Coronary artery (tissue), 2 donors: ENCODE measurements around the gene EED.
"Not testable (repeated sequence)": the region's sequence is repeated elsewhere in the genome, so short reads cannot be mapped to it uniquely, and the experiment has no call there.

Experiments
- DNase-seq: peaks from one replicate; pipeline ENCODE4 v3.0.0-alpha.2; 2017; ENCODE audit warnings: low spot score
- H3K27ac ChIP-seq, 2 donors: fragments of 200-600 bp; sonication (generic); one replicate each; pipeline ENCODE4 v1.5.1; 2016 to 2019
- H3K4me3 ChIP-seq: fragments of 200-600 bp; sonication (generic); 2 replicates; pipeline ENCODE4 v1.5.1; 2016; ENCODE audit warnings: mild to moderate bottlenecking, moderate library complexity
- TF ChIP-seq, protein P1 (sequence below): fragments of 200-600 bp; sonication (generic); IDR thresholded peaks from one replicate; pipeline ENCODE4 v1.5.1; 2019; ENCODE audit warnings: antibody characterized with exemption

Gene EED

DNA sequence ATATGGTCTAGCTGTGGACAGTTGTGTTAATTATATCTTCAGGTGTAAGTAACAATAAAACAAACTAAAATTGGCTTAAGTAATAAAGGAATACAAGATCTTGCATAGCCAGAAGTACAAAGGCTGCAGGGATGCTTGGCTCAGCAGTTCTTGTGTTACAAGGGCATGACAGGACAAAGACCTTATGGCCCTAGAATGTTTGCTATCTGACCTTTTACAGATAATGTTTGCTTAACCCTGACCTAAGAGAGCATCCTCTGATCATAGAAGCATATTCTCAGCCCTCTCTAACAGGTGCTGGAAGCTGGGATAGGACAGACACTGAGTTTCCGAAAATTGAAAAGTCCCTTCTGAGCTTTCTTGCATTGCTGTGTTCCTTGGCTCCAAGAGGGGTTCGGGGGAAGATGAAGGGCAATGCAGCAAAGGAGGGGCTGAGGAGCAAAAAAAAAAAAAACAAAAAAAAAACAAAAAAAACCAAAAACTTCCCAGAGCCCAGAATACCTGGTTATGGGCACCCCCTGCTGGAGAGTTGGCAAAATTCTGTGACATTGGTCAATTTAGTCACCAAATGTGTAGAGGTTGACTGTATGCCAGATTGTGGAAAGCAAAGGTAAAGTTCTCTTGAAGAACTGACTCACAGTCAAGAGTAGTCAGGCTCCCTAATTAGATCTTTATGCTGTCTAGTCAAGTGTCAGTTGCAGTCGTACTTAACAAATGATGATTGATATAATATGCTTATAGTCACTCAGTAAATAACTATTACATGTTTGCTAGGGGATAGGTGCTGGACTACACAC is 47.1 kb downstream of the EED start:
- H3K27ac ChIP-seq, result no peak overlapping the region
- no peak overlapping the region for H3K4me3 ChIP-seq
- TF ChIP-seq, protein P1, sequence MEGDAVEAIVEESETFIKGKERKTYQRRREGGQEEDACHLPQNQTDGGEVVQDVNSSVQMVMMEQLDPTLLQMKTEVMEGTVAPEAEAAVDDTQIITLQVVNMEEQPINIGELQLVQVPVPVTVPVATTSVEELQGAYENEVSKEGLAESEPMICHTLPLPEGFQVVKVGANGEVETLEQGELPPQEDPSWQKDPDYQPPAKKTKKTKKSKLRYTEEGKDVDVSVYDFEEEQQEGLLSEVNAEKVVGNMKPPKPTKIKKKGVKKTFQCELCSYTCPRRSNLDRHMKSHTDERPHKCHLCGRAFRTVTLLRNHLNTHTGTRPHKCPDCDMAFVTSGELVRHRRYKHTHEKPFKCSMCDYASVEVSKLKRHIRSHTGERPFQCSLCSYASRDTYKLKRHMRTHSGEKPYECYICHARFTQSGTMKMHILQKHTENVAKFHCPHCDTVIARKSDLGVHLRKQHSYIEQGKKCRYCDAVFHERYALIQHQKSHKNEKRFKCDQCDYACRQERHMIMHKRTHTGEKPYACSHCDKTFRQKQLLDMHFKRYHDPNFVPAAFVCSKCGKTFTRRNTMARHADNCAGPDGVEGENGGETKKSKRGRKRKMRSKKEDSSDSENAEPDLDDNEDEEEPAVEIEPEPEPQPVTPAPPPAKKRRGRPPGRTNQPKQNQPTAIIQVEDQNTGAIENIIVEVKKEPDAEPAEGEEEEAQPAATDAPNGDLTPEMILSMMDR, result peak; percentile 44
- no peak for DNase-seq

DNA sequence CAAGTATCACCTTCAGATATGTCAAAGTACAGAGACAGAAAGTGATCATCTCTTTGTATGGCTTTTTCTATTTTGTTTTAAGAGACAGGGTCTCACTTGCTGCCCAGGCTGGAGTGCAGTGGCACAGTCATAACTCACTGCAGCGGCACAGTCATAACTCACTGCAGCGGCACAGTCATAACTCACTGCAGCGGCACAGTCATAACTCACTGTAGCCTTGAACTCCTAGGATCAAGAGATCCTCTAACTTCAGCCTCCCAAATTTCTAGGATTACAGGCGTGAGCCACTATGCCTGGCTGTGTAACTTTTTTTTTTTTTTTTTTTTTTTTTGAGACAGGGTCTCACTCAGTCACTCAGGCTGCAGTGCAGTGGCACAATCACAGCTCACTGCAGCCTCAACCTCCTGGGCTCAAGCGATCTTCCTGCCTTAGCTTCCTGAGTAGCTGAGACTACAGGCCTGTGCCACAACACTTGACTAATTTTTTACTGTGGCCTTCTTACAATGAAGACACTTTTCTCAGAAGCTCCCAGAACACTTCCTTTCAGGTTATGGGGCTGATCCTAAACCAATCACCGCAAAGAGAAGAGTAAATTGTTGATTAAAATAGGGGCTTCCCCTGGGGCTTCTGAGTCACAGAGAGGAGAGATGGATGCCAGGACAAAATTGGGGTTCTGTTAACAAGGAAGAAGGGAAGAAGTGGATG is 48.5 kb downstream of the EED start:
- TF ChIP-seq, protein P1, result no peak
- DNase-seq, result no peak
- H3K27ac ChIP-seq, result no peak overlapping the region
- H3K4me3 ChIP-seq, result no peak overlapping the region

DNA sequence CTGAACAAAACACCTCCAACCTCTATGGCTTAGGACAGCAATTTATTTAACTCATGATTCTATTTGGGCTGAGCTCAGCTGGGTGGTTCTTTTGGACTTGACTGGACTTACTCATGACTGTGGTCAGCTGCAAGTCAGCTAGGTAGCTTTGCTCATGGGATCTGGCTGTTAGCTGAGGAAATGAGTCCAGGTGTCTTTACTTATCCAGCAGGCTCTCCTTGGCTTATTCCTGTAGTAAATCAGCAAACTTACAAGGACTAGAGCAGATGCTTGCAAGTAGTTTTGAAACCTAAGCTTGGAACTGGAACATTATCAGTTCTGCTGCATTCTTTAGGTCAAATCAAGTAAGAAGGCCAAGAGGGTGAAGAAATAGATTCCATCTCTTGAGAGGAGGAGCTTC is 49.5 kb downstream of the EED start:
- TF ChIP-seq, protein P1, result no peak
- no peak overlapping the region for H3K27ac ChIP-seq
- DNase-seq, result no peak
- no peak overlapping the region for H3K4me3 ChIP-seq

DNA sequence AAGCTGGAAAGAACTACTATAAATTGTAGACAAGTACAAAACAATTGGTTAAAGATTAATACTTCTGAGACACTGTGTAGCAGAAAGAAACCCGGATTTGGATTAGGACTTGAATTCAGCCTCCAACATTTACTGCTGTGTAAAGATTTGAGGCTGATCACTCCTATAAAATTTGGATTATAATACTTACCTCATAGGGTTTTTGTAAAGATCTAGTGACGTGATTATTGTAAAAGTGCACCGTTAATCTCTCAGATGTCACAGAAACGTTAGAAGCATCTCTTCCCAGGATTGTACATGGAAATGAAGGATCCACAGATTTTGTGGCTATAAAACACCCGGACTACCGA is 57.2 kb downstream of the EED start:
- TF ChIP-seq, protein P1, result no peak
- Histone ChIP-seq H3K4me3 (peak overlapping the region; percentile 98), H3K27ac (no peak overlapping the region)
- DNase-seq, result no peak

DNA sequence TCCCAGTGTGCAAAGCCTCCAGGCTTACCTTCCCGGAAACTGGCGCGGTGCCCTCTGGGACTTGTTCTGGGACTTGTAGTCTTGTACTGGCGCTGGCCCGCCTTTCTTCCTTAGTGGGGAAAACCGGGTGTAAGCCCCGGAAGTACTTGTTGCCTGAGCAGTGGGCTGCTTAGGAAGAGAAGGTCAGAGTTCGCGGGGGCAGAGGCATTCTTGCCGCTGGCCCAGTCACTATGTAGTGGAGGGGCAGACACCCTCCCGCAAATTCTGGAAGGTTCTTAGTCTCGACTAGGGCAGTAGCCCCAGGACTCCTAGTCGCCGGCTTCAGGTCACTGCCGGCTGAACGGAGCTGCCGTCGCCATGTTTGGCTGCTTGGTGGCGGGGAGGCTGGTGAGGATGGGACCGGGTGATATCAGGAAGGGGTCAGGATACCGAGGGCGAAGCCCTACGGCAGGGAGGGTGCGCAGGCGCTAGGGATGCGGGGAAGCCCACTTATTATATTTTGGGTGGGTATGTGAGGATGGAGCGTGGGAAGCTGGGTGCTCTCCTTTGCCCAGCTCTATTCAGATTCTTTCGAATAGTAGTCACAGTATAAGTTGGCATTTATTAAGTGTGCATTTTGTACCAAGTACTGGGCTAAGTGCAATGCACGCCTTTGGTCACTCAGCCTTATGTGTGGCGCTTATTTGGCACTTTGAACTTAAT is 57.7 kb downstream of the EED start, which contains the start of gene HIKESHI:
Gene HIKESHI, plus strand, starts transcription at position 149 of the 702 bp plus-strand sequence. Its CDS starts 209 bp downstream, at position 358.
- Histone ChIP-seq H3K27ac (peak within 1 kb of the TSS; percentile 92 to 97), H3K4me3 (peak within 1 kb of the TSS; percentile 98)
- TF ChIP-seq, protein P1, result no peak
- peak; percentile 99 for DNase-seq

DNA sequence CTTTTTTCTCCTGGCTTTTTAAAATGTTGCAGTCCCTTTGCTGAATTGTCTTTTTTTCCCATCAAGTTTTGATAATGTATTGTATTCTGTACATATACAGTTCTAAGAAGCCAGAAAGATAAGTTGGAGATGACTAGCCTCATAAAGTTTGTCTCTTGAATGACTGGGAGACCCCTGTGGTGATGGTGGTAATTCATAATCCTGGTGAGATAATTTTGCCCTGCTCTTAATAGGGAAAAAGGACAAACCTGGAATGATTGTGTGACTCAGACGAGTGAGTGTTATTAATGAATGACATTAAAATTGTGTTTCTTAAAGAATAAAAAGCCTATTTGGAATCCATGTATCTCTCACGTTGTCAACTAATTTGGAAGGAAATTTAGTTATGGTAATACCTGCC is 58.7 kb downstream of the EED start:
- DNase-seq, result no peak
- TF ChIP-seq, protein P1, result no peak
- Histone ChIP-seq H3K27ac (no peak overlapping the region), H3K4me3 (peak overlapping the region; percentile 98)

DNA sequence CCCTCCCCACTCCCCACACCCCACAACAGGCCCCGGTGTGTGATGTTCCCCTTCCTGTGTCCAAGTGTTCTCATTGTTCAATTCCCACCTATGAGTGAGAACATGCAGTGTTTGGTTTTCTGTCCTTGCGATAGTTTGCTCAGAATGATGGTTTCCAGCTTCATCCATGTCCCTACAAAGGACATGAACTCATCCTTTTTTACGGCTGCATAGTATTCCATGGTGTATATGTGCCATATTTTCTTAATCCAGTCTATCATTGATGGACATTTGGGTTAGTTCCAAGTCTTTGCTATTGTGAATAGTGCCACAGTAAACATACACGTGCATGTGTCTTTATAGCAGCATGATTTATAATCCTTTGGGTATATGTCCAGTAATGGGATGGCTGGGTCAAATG is 64.2 kb downstream of the EED start:
- not testable (repeated sequence) for H3K4me3 ChIP-seq, DNase-seq, H3K27ac ChIP-seq
